ENCODE measurements around the gene MXI1.
"Not testable (repeated sequence)": the region's sequence is repeated elsewhere in the genome, so short reads cannot be mapped to it uniquely, and the experiment has no call there.

Gene MXI1

DNA sequence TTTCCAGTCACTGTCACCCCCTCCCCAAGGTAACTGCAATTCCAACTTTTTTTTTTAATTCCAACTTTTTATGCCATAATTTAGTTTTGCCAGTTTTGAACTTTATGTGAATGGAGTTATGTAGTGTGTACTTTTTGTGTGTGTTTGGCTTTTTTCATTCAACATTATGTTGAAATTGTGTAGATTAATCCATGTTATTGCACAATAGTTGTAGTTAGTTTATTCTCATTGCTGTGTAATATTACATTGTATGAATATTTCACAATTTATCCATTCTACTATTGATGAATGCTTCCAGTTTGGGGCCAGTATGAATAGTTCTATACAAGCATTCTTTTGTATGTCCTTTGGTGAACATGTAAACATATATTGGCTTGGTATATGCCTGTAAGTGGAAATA, 32.5 kb downstream of the MXI1 start:
- no peak for DNase-seq (ENCODE audit: low read depth)

DNA sequence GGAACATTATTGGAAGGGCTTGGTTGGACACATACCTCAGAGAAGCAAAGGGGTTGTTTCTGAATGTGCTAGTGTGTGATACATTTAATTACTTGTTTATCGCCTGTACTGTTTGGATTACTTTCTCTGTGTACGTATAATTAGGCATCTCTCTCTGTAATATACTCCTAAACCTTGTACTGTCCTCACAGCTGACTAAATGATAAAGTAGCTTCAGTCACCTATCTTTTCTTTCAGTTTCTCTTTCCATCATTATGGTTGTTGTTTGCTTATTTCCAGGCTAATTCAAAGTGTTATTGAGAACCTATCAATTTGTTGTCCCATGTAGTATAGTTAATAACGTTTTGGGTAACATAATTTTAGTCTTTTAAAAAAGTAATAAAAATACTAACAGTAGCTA, 34.0 kb downstream of the MXI1 start:
- DNase-seq (ENCODE audit: low read depth), result no peak

DNA sequence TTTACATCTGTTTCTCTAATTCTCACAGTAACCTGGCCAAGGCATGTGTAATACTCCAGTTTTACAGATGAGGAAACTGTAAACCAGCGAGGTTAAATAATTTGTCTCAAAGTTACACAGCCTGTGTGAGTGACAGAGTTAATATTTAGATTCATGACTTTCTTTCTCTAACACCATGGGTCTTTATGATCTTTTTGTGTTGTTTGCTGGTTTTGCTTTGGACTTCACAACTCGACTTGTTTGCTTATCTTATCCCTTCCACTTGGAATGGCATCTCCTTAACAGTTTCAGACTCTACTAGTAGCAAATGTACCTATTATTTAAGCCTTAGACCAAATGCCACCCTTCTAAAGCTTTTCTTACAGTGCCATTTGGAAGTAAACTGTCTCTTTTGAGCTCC, 34.4 kb downstream of the MXI1 start:
- no peak for DNase-seq (ENCODE audit: low read depth)

DNA sequence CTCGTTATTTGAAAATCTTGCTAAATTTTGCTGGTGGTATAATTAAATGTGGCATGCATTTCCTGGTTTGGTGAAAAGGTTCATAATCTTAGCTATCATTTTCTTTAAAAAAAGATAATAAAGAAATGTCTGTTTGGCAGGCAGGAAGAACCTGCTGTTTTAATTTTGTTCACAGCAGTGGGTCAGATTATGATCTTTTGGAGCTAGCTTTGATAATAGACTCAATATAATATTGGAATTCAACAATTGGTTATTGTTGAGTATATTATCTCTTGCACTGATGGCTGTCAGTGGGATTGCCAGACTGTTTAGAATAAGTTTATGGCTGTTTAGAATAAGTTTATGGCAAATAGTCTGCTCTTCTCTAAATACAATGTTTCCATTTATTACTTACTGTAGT, 35.1 kb downstream of the MXI1 start:
- DNase-seq (ENCODE audit: low read depth), result no peak

DNA sequence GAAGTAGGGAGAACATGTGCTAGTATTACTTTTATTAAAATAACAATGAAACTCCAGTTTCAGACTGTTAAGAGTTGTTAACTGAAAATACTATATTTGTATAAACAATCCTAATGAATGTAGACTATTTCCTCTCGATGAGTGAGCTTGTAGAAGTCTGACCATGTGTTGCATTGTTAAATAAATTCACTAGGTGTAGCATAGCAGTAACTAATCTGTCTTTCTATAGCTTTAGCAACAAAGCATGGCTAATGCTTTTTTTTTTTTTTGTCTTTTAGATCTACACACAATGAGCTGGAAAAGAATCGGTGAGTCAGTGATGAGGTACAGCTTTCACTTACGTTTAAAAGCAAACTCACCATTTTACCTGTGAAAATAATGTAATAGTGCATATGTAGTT, 37.1 kb downstream of the MXI1 start:
- no peak for DNase-seq (ENCODE audit: low read depth)

DNA sequence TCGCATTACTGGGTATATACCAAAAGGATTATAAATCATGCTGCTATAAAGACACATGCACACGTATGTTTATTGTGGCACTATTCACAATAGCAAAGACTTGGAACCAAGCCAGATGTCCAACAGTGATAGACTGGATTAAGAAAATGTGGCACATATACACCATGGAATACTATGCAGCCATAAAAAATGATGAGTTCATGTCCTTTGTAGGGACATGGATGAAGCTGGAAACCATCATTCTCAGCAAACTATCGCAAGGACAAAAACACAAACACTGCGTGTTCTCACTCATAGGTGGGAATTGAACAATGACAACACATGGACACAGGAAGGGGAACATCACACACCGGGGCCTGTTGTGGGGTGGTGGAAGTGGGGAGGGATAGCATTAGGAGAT, 40.4 kb downstream of the MXI1 start:
- DNase-seq (ENCODE audit: low read depth), result not testable (repeated sequence)

DNA sequence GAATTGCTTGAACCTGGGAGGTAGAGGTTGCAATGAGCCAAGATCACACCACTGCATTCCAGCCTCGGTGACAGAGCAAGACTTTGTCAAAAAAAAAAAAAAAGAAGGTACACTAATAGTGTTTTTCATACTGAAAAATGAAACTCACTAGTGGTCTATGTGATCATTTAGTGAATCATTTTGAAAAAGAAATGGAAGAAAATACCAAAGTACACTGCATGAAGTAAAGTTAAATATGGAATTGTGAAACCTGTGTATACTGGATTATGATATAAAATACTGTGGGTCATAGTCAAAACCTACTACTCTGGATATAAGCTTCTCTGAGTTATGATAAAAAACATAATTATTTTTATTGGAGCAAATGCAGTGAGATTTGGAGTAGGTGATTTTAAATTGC, 42.1 kb downstream of the MXI1 start:
- DNase-seq (ENCODE audit: low read depth), result not testable (repeated sequence)

DNA sequence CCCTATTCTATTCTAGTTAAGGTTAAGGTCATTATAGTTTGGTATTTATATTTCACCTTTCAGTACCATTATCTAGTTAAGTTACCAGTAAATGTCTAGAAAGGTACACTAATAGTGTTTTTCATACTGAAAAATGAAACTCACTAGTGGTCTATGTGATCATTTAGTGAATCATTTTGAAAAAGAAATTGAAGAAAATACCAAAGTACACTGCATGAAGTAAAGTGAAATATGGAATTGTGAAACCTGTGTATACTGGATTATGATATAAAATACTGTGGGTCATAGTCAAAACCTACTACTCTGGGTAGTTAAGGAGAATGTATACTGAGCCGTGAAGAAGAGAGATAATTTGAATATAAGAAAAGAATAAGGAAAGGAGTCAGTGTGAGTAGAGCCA, 44.0 kb downstream of the MXI1 start:
- not testable (repeated sequence) for DNase-seq (ENCODE audit: low read depth)

DNA sequence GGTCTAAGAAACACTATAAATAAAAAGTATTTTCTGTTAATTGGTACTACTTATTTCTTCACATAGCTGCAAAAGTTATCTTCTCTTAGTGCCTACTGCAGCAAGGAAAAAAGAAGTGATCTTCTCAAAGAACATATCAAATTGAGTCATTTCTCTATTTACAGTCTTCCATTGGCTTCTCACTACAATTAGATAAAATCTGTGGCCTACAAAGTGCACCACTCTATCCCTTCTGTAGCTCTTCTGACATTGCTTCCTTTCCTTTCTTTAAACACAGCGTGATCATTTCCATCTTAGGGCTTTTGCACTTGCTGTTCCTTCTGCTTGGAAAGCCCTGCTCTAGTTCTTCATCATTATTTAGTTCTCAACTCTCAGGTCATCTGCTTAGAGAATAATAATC, 44.7 kb downstream of the MXI1 start:
- no peak for DNase-seq (ENCODE audit: low read depth)

DNA sequence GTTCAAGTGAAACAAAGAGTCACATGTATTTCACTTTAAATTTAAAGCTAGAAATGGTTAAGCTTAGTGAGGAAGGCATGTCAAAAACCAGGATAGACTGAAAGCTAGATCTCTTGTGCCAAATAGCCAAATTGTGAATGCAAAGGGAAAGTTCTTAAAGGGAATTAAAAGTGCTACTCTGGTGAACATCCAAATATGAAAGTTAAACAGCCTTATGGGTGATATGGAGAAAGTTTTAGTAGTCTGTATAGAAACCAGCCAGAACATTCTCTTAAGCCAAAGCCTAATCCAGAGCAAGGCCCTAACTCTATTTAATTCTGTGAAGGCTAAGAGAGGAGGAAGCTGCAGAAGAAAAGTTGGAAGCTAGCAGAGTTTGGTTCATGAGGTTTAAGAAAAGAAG, 47.1 kb downstream of the MXI1 start:
- no peak for DNase-seq (ENCODE audit: low read depth)

DNA sequence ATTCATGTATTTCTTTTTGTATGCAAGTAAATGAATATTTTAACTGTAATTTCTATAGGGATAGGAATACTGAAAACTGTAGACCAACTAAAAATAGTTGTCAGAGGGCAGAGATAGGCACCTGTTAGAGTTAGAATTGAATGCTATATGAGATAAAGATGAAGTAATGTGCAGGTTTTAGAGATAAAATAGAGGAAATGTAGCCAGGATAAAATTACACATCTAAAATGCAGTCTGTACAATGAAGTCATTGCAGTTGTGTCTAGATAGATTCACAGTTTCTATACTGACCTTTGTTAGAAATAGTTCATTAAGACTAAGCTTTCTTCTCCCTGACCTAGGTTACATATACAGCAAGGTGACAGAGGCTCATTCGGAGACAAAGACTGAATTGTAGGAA, 51.1 kb downstream of the MXI1 start:
- no peak for DNase-seq (ENCODE audit: low read depth)

DNA sequence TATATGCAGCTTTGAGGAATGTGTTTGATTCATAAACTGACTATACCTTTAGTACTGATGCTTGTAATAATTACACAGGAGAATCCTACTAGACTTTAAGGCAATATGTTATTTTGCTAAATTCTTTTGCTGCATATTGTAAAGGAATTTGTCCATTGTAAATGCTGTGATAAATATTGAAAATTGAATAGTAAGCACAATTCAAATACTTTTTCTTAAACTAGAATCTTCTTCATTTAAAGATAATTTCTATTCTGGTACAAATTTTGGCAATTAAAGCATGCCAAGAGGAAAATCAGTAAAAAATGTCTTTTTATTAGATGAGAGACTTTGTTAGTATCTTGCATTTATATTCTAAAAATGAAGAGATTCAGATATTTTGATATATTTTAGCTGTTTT, 51.9 kb downstream of the MXI1 start:
- DNase-seq (ENCODE audit: low read depth), result no peak

DNA sequence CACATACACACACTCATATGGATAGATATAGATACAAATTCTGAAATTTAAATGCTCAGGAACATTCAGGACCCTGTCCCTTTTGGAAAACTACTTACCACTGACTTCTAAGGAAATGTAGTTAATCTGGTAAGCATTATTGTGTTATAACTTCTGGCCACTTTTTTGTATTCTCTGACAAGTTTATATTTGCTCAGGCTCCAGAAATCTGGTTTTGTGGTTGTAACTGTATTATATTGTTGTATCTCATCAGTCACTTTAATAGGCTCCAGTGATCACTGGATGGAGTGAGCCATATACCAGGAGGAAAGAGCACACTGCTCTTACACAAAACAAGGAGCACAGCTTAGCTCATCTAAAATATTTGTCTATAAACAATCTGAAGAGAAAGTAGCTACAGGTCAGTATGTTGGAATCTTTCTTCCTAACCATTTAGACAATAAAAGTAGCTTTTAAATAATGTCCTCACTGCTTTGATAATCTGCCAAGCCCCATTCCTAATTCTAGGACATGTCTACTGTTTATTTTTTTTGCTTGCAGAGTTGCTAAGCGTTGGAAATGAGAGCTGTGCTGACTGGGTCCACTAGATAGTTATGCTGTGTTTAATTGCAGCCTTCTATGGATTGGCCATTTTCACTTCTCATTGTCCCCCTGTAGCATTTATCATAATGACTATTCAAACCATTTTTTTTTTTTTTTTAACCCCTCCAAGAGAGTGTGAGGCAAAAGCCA, 53.5 kb downstream of the MXI1 start:
- no peak for DNase-seq (ENCODE audit: low read depth)

DNA sequence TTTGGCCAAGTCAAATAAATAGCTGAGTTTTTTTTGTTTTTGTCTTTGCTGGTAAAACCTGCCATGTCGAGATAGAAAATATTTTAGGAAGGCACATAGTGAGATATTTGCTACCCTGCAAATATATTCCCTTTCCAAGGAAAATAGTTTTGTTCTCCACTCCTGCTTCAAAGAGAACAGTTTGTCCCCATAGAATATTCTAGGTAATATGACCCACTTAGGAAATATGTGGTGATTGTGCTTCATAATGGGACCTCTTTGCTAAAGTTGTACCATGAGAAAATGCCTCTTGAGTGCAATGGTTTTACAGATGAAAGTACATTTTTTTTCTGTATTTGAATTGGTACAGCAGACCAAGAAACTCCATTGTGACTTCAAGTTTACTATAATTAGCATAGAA, 55.8 kb downstream of the MXI1 start:
- no peak for DNase-seq (ENCODE audit: low read depth)

DNA sequence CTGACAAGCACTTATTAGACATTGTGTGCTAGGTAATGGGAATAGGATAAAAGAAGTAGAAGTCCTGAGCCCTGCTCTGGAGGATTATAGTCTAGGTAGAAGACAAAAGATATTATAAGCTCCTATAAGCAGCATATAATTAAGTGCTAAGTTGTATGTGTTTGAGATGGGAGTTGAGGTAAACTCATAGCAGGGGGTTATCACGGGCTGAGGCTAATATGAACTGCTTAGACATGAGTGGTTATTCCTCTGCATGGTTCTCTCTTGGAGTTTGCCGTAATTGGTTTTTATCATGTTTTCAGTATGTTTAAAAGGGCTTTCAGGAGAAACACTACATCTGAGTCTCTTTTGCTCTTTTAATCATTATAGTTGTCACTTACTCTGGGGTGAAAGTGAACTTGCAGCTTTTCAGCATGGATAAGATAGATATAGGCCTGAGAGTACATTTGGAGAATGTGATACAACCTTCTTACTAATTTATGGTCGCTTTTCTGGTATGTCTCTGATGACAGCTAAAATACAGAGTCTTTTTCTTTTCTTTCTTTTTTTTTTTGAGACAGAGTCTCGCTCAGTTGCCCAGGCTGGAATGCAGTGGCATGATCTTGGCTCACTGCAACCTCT, 58.3 kb downstream of the MXI1 start:
- DNase-seq (ENCODE audit: low read depth), result no peak

DNA sequence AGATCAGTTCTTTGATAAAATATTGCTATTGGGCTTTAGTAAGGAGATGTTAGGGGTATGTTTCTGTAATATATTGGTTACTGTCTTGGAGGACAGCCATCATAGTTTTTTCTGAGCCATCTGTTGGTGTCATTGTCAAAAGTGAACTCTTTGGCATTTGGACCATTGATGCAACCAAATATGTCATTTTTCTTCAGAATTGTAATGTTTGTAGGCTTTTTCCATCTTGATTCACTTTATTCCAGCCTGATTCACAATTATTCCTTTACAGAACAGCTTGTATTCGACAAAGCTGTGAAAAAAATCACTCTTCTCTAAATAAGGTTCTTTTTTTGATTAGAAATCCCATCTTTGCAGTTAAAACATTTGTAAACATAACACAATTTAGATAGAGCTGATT, 59.9 kb downstream of the MXI1 start:
- no peak for DNase-seq (ENCODE audit: low read depth)

DNA sequence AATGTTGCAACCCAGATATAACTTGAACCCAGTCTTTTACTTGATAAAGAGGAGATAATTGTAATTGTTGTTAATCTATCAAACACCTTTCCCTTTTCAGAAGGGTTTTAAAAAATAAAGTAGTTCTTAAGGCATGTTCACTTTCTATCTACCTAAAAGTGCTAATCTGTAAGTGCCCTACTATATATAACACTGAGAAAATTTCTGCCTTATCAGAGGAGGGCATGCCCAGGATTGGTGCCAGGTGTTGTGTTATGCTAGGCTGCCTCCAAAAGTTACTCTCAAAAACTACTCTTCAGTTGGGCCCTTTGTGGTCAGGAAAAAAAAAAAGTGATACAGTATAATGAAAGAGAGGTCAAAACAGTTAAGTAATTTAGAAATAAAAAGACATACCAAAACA, 61.0 kb downstream of the MXI1 start:
- DNase-seq (ENCODE audit: low read depth), result no peak

DNA sequence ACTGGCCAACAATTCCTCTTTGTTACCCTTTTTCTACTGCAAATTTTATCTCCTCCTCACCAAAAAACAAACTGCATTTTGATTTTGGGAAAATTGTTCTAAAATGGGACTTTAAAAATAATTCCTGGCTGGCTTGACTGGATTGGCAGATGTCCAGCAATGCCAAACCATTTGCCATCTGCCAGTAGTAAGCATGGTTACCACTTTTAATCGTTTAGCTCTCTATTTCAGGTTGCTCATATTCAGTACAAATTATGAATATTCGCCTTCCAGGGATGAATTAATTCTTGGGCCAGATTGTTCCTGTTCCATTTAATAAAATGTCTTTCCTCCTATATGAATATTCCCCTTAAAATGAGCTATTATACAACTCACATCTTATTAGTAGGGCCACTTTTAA, 61.6 kb downstream of the MXI1 start:
- no peak for DNase-seq (ENCODE audit: low read depth)

DNA sequence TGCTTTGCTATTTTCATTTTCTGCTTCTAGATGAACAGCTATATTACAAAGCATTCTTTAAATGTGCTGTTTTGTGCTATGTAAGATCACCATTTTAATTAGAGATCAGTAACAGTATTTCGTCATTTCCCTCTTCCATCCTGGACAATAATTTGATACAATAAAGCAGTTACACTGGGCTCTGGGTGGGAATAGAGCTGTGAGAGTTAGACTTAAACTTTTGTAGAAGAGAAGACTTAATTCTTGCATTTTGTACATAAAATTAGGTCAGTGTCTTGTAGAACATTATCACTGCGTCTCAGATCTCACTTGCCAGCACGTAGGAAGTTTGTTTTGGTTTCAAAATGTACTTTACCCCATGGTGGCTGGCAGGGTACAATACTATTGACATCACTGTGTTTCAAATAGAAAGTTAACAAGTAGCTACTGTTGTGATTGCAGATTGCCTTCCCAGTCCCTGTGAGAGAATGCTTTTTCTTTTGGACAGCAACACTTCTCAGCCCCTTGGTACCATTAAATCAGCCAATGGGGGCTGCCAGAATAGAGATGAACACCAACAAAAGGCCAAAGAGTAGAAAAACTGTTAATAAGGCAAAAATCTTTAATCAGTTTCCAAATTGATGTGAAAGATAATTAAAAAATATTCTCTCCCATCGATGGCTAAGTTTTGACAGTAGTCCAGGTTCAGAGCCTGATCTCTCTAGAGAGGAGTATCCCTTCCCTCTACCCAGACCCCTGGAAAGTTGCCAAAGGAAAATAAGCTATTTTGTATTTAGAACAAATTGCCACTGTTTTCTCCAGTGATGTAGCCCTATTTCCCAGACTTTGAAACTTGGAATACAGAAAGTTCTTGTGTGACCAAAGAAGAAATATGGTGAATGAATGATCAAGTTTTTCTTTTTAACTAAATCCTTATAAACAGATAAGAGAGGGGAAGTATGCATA, 62.2 kb downstream of the MXI1 start:
- DNase-seq (ENCODE audit: low read depth), result no peak

DNA sequence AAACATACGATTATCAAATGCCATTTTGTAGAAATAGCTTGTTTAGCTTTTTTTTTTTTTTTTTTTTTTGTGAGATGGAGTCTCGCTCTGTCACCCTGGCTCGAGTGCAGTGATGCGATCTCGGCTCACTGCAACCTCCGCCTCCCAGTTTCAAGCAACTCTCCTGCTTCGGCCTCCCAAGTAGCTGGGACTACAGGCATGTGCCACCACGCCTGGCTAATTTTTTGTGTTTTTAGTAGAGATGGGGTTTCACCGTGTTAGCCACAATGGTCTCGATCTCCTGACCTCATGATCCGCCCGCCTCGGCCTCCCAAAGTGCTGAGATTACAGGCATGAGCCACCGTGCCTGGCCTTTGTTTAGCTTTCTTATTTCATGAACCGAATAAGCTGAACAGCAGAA, 65.6 kb downstream of the MXI1 start:
- not testable (repeated sequence) for DNase-seq (ENCODE audit: low read depth)

DNA sequence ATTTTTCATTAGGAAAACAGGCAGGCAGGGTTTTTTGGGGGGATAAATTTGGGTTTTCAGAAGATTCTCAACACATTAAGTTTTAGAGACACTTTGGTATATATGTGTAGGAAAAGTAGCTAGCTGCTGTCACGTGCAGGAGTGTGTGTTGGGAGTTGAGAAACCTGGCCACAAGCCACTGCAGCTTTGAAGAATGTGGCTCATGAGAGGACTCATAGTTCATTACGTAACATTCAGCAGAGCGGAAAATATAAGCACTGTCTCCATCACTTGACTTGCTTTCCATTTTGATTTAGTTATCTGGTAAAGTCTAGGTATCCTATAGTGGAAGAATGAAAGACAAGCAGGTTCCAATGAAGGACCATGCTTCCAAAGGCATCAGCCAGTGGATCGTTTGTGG, 66.1 kb downstream of the MXI1 start:
- peak; percentile 23 for DNase-seq (ENCODE audit: low read depth)

DNA sequence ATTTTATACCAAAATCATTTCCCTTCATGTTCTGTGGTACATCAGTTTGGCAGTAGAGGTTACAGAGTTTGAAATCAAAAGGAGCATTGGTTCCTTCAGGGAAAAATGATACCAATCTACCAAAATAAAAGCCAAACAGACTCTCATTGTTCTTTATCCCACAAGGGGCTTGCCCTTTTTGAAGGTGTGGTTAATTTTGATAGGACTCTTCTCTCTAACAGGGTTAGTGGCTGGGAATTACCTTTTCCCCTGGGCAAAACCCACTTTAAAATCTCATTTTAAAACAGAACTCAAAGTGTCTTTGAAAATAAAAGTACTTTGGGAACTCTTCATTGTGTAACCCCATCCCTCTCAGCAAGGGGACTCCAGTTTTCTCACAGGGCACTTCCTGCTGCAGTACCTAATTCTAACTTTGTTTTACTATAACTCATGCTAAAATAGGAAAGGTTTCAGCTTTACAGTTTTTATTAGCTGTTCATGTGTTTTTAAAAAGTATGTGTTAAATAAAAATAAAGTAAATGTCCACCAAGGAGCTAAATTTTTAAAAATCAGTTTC, 66.7 kb downstream of the MXI1 start:
- no peak for DNase-seq (ENCODE audit: low read depth)

DNA sequence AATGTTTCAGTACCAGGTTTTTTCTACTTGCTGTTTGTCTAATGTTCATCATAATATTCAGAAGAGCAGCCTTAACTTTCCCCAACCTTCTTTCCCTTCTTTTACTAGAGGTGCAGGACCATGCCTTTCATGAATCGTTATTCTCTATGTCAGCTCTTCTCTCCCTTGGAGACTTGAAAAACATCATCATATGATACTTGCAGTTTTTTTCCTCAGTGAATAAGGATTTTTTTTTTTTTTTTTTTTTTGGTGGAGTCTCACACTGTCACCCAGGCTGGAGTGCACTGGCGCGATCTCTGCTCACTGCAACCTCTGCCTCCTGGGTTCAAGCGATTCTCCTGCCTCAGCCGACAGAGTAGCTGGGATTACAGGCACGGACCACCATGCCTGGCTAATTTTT, 67.2 kb downstream of the MXI1 start:
- no peak for DNase-seq (ENCODE audit: low read depth)

All from activated T-cell treated with anti-CD3 and anti-CD28 coated beads for 24 hours (primary cell).